Measurements from ENCODE around the gene TAF1B.
"Not testable (repeated sequence)": the region's sequence is repeated elsewhere in the genome, so short reads cannot be mapped to it uniquely, and the experiment has no call there.

TAF1B gene

DNA sequence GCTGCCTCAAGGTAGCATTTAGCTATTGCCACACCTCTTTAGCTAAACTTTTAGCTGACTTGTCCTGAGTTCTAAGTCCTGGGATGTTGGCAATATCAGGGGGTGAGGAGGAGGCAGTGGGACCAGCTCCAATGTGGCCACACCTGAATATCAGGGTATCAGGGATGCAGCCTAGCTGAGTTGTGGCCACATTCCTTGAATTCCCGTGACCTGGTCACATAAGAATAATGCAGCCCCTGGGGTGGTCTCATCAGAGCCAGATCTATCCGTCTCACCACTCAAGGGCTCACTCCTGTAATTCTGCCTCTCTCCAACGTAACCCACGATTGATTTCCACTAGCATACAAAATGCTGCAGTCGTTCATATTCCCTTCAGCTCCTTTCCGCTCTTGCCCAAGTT lies 11.6 kb upstream of the TAF1B start:
- TF ChIP-seq, protein P1, sequence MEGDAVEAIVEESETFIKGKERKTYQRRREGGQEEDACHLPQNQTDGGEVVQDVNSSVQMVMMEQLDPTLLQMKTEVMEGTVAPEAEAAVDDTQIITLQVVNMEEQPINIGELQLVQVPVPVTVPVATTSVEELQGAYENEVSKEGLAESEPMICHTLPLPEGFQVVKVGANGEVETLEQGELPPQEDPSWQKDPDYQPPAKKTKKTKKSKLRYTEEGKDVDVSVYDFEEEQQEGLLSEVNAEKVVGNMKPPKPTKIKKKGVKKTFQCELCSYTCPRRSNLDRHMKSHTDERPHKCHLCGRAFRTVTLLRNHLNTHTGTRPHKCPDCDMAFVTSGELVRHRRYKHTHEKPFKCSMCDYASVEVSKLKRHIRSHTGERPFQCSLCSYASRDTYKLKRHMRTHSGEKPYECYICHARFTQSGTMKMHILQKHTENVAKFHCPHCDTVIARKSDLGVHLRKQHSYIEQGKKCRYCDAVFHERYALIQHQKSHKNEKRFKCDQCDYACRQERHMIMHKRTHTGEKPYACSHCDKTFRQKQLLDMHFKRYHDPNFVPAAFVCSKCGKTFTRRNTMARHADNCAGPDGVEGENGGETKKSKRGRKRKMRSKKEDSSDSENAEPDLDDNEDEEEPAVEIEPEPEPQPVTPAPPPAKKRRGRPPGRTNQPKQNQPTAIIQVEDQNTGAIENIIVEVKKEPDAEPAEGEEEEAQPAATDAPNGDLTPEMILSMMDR (IDR thresholded peaks at IDR 0.05; ENCODE audit: low read length, missing control alignments) = no peak
- no peak overlapping the region for H3K4me3 ChIP-seq (replicated peaks; ENCODE audit: low read depth, low read length)
- no peak for DNase-seq (ENCODE audit: low read depth)

DNA sequence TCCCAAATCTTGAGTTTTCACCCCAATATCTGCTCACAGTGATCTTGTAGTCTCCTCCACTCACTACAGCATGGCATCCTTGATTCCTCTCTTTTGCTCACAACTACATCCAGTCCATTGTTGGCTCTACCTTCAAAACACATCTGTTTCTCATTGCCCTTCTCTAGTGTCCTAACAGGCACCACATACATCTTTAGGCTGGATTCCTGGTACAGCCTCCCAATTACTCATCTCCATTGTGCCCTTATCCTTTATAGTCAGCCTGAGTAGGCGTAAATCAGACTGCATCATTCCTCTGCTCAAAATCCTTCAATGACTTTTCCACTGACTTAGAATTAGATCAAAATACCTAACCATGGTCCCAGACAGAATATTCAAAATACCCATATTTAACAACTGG lies 10.7 kb upstream of the TAF1B start:
- TF ChIP-seq, protein P1 (IDR thresholded peaks at IDR 0.05; ENCODE audit: low read length, missing control alignments) = no peak
- no peak overlapping the region for H3K4me3 ChIP-seq (replicated peaks; ENCODE audit: low read depth, low read length)
- DNase-seq (ENCODE audit: low read depth) = no peak

DNA sequence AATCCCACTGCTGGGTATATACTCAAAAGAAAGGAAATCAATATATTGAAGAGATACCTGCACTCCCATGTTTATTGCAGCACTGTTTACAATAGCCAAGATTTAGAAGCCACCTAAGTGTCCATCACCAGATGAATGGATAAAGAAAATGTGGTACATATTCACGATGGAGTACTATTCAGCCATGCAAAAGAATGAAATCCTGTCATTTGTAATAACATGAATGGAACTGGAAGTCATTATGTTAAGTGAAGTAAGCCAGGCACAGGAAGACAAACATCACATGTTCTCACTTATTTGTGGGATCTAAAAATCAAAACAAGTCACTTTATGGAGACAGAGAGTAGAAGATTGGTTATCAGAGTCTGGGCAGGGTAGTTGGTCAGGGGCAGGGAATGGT lies 8.2 kb upstream of the TAF1B start:
- H3K4me3 ChIP-seq (replicated peaks; ENCODE audit: low read depth, low read length); DNase-seq (ENCODE audit: low read depth): not testable (repeated sequence)

DNA sequence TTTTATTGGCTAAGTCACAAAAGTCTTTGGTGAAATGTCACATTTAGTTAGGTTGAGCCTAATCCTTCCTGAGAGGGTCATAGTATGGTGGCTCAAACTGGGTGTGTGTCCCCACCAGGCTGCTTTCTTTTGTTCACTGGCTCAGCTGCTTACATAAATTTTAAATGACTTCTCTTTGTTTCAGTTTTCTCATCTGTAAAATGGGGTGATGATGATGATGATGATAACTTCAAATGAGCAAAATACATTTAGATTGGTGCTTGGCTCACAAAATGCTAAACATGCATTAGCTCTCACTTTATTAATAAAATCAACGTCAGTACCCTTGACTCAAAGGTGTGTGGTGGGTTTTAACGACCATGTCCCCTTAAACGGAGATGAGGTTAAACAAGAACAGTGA lies 7.2 kb upstream of the TAF1B start:
- no peak overlapping the region for H3K4me3 ChIP-seq (replicated peaks; ENCODE audit: low read depth, low read length)
- TF ChIP-seq, protein P1 (IDR thresholded peaks at IDR 0.05; ENCODE audit: low read length, missing control alignments) = no peak
- DNase-seq (ENCODE audit: low read depth) = no peak

DNA sequence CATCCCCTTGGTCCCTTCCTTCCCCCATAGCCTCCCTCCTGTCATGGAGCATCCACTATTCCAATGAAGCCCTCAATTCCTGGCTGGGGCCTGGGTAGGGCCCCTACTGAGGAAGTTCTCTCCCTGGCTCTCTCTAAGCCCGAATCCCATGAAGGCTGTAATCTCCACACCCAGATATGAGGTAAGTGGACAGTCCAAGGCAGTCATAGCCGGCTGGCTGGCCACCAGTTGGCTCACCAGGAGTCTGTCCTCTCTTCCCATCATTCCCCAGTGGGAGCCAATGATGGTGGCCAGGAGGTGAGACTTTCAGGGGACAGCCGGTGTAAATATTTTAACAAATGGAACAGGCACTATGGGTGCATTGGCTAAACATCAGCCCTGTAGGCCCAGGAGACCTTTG lies 6.8 kb upstream of the TAF1B start:
- DNase-seq (ENCODE audit: low read depth) = no peak
- TF ChIP-seq, protein P1 (IDR thresholded peaks at IDR 0.05; ENCODE audit: low read length, missing control alignments) = no peak
- no peak overlapping the region for H3K4me3 ChIP-seq (replicated peaks; ENCODE audit: low read depth, low read length)

DNA sequence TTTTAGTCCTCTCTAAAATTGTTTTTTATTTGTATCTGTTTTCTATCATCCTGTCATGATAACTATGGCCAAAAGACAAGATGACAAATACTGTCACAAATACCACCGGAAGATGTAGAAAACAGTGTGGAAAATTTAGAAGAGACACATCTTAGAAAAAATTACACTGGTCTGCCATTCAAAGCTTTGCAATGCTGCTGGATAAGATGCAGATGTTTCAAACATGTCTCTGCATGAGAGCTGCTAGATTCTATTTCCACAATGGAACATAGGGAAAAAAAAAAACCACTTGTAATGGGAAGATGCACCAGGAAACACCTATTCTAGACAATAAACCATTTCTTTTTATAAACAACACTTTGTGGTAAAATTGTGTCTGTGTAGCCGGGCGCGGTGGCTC lies 5.8 kb upstream of the TAF1B start:
- H3K4me3 ChIP-seq (replicated peaks; ENCODE audit: low read depth, low read length) = no peak overlapping the region
- DNase-seq (ENCODE audit: low read depth) = no peak
- TF ChIP-seq, protein P1 (IDR thresholded peaks at IDR 0.05; ENCODE audit: low read length, missing control alignments) = no peak

DNA sequence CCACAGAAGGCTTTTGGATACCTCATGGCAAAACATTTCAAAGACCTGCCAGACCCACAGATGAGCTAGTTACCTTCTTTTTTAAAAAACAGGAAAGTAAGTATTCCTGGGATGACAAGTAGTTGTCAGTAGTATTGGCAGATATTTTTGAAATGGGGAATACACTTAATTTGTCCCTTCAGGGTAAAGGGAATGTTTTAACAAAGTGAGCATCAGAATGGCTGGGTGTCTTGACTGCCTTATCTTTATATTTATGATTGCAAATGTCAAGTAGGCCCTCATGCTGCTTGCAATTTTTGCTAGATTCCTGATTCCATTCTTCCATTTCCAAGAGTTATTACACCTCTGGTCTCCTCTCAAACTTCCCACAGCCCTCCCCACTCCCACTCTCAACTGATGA lies 4.9 kb upstream of the TAF1B start:
- TF ChIP-seq, protein P1 (IDR thresholded peaks at IDR 0.05; ENCODE audit: low read length, missing control alignments) = no peak
- DNase-seq (ENCODE audit: low read depth) = no peak
- no peak overlapping the region for H3K4me3 ChIP-seq (replicated peaks; ENCODE audit: low read depth, low read length)
